K562 (cell line): Measurements from ENCODE around the gene BCORL1. TPM values are rescaled to one million over a fixed set of nuclear protein-coding genes. Genes with fewer than 3 reads are reported as not detected.

Experiments used
- ARHGAP35 ChIP-seq: fragments of 450-650 bp; IDR thresholded peaks from 2 replicates; pipeline ENCODE4 v1.6.1; 2018; ENCODE audit not compliant: partially characterized antibody
- FOXK1 ChIP-seq: sonication (generic); formaldehyde crosslinking; IDR thresholded peaks from 2 replicates; pipeline ENCODE4 v1.8.0; 2022; ENCODE audit warnings: missing genetic modification reagents, mild to moderate bottlenecking, borderline replicate concordance
- HSF4 ChIP-seq: fragments of 250-450 bp; sonication (Bioruptor Pico); IDR thresholded peaks from 2 replicates; pipeline ENCODE4 v2.1.2; 2022; ENCODE audit warnings: mild to moderate bottlenecking, moderate library complexity, borderline replicate concordance
- NFIX ChIP-seq: fragments of 250-450 bp; sonication (Bioruptor Pico); IDR thresholded peaks from 2 replicates; pipeline ENCODE4 v1.4.0; 2020; ENCODE audit warnings: low read depth, mild to moderate bottlenecking, moderate library complexity
- POLR2AphosphoS5 ChIP-seq: IDR thresholded peaks from 2 replicates; pipeline ENCODE4 v1.6.1; 2011; ENCODE audit warnings: mild to moderate bottlenecking, low read depth, low read length, moderate library complexity; ENCODE audit not compliant: control insufficient read depth, insufficient read depth
- RFX5 ChIP-seq: IDR thresholded peaks from 2 replicates; pipeline ENCODE4 v1.6.1; 2011; ENCODE audit warnings: low read depth, mild to moderate bottlenecking, improper control_type of control experiment, low read length
- SIN3B ChIP-seq: fragments of 450-650 bp; IDR thresholded peaks from 2 replicates; pipeline ENCODE4 v1.6.1; 2017; ENCODE audit warnings: low read depth, mild to moderate bottlenecking, moderate library complexity
- XRCC5 ChIP-seq: fragments of 200-400 bp; formaldehyde crosslinking; IDR thresholded peaks from 2 replicates; pipeline ENCODE4 v1.6.1; 2017; ENCODE audit warnings: low read depth, mild to moderate bottlenecking, low read length
- ZHX1 ChIP-seq: fragments of 150-350 bp; conservative IDR thresholded peaks from 2 replicates; pipeline ENCODE4 v1.6.1; 2014; ENCODE audit warnings: low read length
- ZNF778 ChIP-seq: fragments of 450-650 bp; formaldehyde crosslinking; IDR thresholded peaks from 2 replicates; pipeline ENCODE4 v1.4.0; 2020; ENCODE audit warnings: mild to moderate bottlenecking, moderate library complexity
- ZSCAN32 ChIP-seq: fragments of 450-650 bp; formaldehyde crosslinking; IDR thresholded peaks from 2 replicates; pipeline ENCODE4 v1.4.0; 2020; ENCODE audit warnings: mild to moderate bottlenecking, moderate library complexity
- polyA plus RNA-seq, 8 experiments: library from polyadenylated mRNA; depleted of rRNA in 4 of 8; stranded (reverse) in 5 of 8; unstranded in 3 of 8; fragments of >200 nt; fragmentation: Nextera tagmentation in 2 of 8; fragmentation: Illumina TruSeq in 1 of 8; extraction: Ambion mirVana in 2 of 8; extraction: Trizol in 1 of 8; gene quantifications; 2 replicates each; pipeline versions ENCODE4 v1.2.1 to v1.2.3, GENCODE V29; 2011 to 2014; ENCODE audit warnings: inconsistent platforms in 1 of 8, missing spikeins in 1 of 8
- total RNA-seq, 7 experiments: library from RNA; depleted of rRNA in 6 of 7; stranded (reverse); fragments of >200 nt in 6 of 7; fragmentation: Illumina TruSeq in 2 of 7; extraction: Trizol in 2 of 7; gene quantifications; 2 replicates each; pipeline versions ENCODE4 v1.2.1 to v1.2.3, GENCODE V29; 2011 to 2021; ENCODE audit warnings: low replicate concordance in 1 of 7

Gene BCORL1
- total and polyA plus RNA-seq, 9 of the 15 experiments (the other 6 are each of a cell fraction or from before 2014, with no cell fraction given): 0.48 to 29.6 (median 2.1) TPM

DNA sequence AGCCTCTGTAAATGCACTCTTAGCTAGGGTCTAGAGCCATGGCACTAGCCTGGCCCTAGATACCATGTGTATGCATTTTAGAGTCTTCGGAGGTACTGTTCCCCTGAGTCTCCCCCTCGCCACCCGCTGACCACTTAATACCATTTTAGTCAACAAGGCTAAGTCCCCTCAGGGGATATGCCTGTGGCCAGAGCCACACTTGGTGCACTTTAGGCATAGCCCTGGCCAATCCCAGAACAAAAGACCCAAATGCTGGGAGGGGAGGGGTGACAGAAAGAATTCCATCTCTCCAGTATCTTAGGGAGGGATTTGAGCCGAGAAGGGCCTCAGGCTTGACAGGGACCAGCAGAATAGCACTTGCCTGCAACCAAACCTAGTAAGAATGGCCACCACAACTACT, 28.6 kb upstream of the BCORL1 start (continued):
- TF ChIP-seq ZHX1 (no peak), NFIX (CRISPR knock-in tag) (no peak), POLR2AphosphoS5 (no peak), SIN3B (no peak), FOXK1 (CRISPR knock-in tag) (no peak), ARHGAP35 (no peak), ZNF778 (CRISPR knock-in tag) (no peak), RFX5 (no peak), HSF4 (no peak), ZSCAN32 (CRISPR knock-in tag) (no peak), XRCC5 (no peak)
